ENCODE results near the gene DAP3. TPM values are rescaled to one million over a fixed set of nuclear protein-coding genes. Genes with fewer than 3 reads are reported as not detected.

Gene DAP3
- total RNA-seq, 2 donors from 2014 or later: 107 to 112 TPM

DNA sequence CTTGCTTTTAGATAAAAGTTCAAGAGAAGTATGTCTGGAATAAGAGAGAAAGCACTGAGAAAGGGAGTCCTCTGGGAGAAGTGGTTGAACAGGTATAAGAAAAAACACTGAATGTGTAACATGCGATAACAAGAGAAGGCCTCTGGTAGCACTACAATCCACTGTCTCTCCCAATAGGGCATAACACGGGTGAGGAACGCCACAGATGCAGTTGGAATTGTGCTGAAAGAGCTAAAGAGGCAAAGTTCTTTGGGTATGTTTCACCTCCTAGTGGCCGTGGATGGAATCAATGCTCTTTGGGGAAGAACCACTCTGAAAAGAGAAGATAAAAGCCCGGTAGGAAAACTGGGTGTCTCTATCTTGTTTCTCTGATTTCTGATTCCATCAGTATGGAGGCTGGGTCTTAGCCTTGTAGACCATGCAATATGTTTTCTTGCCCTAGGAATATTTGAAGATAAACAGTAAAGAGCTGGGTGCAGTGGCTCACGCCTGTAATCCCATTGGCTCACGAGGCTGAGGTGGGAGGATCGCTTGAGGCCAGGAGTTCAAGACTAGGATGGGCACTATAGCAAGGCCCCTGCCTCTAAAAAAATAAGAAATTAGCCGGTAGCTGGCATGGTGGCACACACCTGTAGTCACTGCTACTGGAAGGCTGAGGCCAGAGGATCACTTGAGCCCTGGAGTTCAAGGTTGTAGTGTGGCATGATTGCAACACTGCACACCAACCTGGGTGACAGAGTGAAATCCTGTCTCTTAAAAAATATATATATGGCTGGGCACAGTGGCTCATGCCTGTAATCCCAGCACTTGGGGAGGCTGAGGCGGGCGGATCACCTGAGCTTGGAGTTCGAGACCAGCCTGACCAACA, 40.4 kb downstream of the DAP3 start:
- no peaks in the 10 kb centered on the region for H3K27me3 Mint-ChIP-seq (ENCODE audit: insufficient read depth)
- no peak overlapping the region for H3K4me3 ChIP-seq (ENCODE audit: low read length)
- H3K27ac ChIP-seq (ENCODE audit: low read depth, low read length): no peak overlapping the region
- TF ChIP-seq, protein P1, sequence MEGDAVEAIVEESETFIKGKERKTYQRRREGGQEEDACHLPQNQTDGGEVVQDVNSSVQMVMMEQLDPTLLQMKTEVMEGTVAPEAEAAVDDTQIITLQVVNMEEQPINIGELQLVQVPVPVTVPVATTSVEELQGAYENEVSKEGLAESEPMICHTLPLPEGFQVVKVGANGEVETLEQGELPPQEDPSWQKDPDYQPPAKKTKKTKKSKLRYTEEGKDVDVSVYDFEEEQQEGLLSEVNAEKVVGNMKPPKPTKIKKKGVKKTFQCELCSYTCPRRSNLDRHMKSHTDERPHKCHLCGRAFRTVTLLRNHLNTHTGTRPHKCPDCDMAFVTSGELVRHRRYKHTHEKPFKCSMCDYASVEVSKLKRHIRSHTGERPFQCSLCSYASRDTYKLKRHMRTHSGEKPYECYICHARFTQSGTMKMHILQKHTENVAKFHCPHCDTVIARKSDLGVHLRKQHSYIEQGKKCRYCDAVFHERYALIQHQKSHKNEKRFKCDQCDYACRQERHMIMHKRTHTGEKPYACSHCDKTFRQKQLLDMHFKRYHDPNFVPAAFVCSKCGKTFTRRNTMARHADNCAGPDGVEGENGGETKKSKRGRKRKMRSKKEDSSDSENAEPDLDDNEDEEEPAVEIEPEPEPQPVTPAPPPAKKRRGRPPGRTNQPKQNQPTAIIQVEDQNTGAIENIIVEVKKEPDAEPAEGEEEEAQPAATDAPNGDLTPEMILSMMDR (conservative IDR thresholded peaks at IDR 0.05): peak; percentile 88
- H3K36me3 Mint-ChIP-seq (ENCODE audit: low read depth): peaks cover 54% of the 10 kb centered on the region
- H3K4me3 Mint-ChIP-seq: no peak overlapping the region
- peak; percentile 90 for DNase-seq
- no peaks in the 10 kb centered on the region for H3K4me1 ChIP-seq (ENCODE audit: control insufficient read depth, insufficient read depth, low read length)
- no peak overlapping the region for H3K9ac ChIP-seq (ENCODE audit: extremely low read depth, low read length, poor library complexity, severe bottlenecking)
- WGBS, 2 experiments (ENCODE audit: insufficient coverage in 1 of 2, insufficient read length in 1 of 2): 70 to 80% methylated on average over 10 to 12 of the region's 12 CpGs
- H3K4me1 Mint-ChIP-seq: no peaks in the 10 kb centered on the region
- no peaks in the 10 kb centered on the region for H3K27me3 ChIP-seq (ENCODE audit: control insufficient read depth, insufficient read depth, low read length, poor library complexity, severe bottlenecking)
- peak overlapping the region; percentile 39 for H3K27ac Mint-ChIP-seq
- H3K36me3 ChIP-seq (ENCODE audit: control insufficient read depth, insufficient read depth, low read length): peaks cover 70% of the 10 kb centered on the region
- H3K9me3 ChIP-seq (ENCODE audit: control insufficient read depth, low read length): no peaks in the 10 kb centered on the region
- no peaks in the 10 kb centered on the region for H3K9me3 Mint-ChIP-seq

DNA sequence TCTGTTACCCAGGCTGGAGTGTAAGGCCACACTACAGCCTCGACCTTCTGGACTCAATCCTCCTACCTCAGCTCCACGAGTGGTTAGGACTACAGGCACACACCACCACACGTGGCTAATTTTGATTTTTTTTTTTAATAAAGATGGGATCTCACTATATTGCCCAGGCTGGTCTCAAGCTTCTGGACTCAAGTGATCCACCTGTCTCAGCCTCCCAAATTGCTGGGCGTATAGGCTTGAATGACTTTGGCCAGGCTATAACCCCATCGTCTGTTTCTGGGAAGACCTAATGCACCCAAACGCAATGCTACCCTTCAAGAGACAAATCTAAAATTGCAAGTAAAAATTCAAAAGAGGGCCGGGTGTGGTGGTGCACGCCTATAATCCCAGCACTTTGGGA, 52.1 kb downstream of the DAP3 start:
- Histone ChIP-seq H3K36me3 (ENCODE audit: control insufficient read depth, insufficient read depth, low read length) (peaks cover 27% of the 10 kb centered on the region), H3K4me1 (ENCODE audit: control insufficient read depth, insufficient read depth, low read length) (no peaks in the 10 kb centered on the region), H3K9ac (ENCODE audit: extremely low read depth, low read length, poor library complexity, severe bottlenecking) (no peak overlapping the region), H3K27me3 (ENCODE audit: control insufficient read depth, insufficient read depth, low read length, poor library complexity, severe bottlenecking) (no peaks in the 10 kb centered on the region), H3K27ac (ENCODE audit: low read depth, low read length) (no peak overlapping the region), H3K9me3 (ENCODE audit: control insufficient read depth, low read length) (no peaks in the 10 kb centered on the region), H3K4me3 (ENCODE audit: low read length) (no peak overlapping the region)
- H3K4me1 Mint-ChIP-seq: no peaks in the 10 kb centered on the region
- peaks cover 23% of the 10 kb centered on the region for H3K36me3 Mint-ChIP-seq (ENCODE audit: low read depth)
- H3K27ac Mint-ChIP-seq: no peak overlapping the region
- H3K4me3 Mint-ChIP-seq: no peak overlapping the region
- TF ChIP-seq, protein P1 (conservative IDR thresholded peaks at IDR 0.05): no peak
- no peaks in the 10 kb centered on the region for H3K9me3 Mint-ChIP-seq
- no peaks in the 10 kb centered on the region for H3K27me3 Mint-ChIP-seq (ENCODE audit: insufficient read depth)
- 95% methylated on average over 4 to 8 of the region's 8 CpGs for WGBS, 2 experiments (ENCODE audit: insufficient coverage in 1 of 2, insufficient read length in 1 of 2)
- no peak for DNase-seq

DNA sequence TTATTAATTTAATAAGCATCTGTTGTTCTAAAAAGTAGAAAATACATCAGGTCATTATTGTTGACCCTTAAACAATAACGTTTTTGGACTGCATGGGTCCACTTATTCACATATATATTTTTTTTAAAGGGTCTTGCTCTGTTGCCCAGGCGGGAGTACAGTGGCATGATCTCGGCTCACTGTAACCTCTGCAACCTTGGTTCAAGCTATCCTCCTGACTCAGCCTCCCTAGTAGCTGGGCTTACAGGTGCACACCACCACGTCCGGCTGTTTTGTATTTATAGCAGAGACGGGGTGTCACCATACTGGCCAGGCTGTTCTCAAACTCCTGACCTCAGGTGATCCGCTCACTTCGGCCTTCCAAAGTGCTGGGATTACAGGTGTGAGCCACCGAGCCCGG, 53.0 kb downstream of the DAP3 start:
- Mint-ChIP-seq H3K27ac (no peak overlapping the region), H3K27me3 (ENCODE audit: insufficient read depth) (no peaks in the 10 kb centered on the region), H3K4me1 (no peaks in the 10 kb centered on the region), H3K9me3 (no peaks in the 10 kb centered on the region), H3K4me3 (no peak overlapping the region), H3K36me3 (ENCODE audit: low read depth) (peaks cover 14% of the 10 kb centered on the region)
- DNase-seq: no peak
- TF ChIP-seq, protein P1 (conservative IDR thresholded peaks at IDR 0.05): no peak
- Histone ChIP-seq H3K9ac (ENCODE audit: extremely low read depth, low read length, poor library complexity, severe bottlenecking) (no peak overlapping the region), H3K9me3 (ENCODE audit: control insufficient read depth, low read length) (no peaks in the 10 kb centered on the region), H3K36me3 (ENCODE audit: control insufficient read depth, insufficient read depth, low read length) (peaks cover 24% of the 10 kb centered on the region), H3K4me3 (ENCODE audit: low read length) (no peak overlapping the region), H3K27ac (ENCODE audit: low read depth, low read length) (no peak overlapping the region), H3K27me3 (ENCODE audit: control insufficient read depth, insufficient read depth, low read length, poor library complexity, severe bottlenecking) (no peaks in the 10 kb centered on the region), H3K4me1 (ENCODE audit: control insufficient read depth, insufficient read depth, low read length) (no peaks in the 10 kb centered on the region)
- WGBS, 2 experiments (ENCODE audit: insufficient coverage in 1 of 2, insufficient read length in 1 of 2): 95% methylated on average over 9 to 10 of the region's 10 CpGs
